Osteocyte (in vitro differentiated cells): ENCODE results near the gene ALDH1A1. TPM values are rescaled to one million over a fixed set of nuclear protein-coding genes. Genes with fewer than 3 reads are reported as not detected.

Experiments
- DNase-seq: peaks from one replicate; pipeline ENCODE4 v3.0.0; 2021; ENCODE audit warnings: mixed read lengths; ENCODE audit not compliant: unreplicated experiment; ENCODE audit errors: extremely low spot score
- H3K27ac Mint-ChIP-seq: one replicate; pipeline ENCODE4 v1.8.0; 2021; ENCODE audit warnings: mild to moderate bottlenecking, mixed read lengths; ENCODE audit not compliant: unreplicated experiment
- H3K27me3 Mint-ChIP-seq: one replicate; pipeline ENCODE4 v1.8.0; 2021; ENCODE audit warnings: mixed read lengths; ENCODE audit not compliant: unreplicated experiment
- H3K36me3 Mint-ChIP-seq: one replicate; pipeline ENCODE4 v1.8.0; 2021; ENCODE audit warnings: mixed read lengths; ENCODE audit not compliant: unreplicated experiment
- H3K4me1 Mint-ChIP-seq: one replicate; pipeline ENCODE4 v1.8.0; 2021; ENCODE audit warnings: mixed read lengths; ENCODE audit not compliant: unreplicated experiment
- H3K4me3 Mint-ChIP-seq: one replicate; pipeline ENCODE4 v1.8.0; 2021; ENCODE audit warnings: mild to moderate bottlenecking, moderate library complexity, mixed read lengths; ENCODE audit not compliant: unreplicated experiment
- H3K9me3 Mint-ChIP-seq: one replicate; pipeline ENCODE4 v1.8.0; 2021; ENCODE audit warnings: mixed read lengths; ENCODE audit not compliant: unreplicated experiment
- total RNA-seq: library from RNA; stranded (reverse); gene quantifications from 2 replicates; pipeline ENCODE4 v1.2.1, GENCODE V29; 2021
- TF ChIP-seq, protein P1 (sequence below): fragments of 200-600 bp; sonication (generic); IDR thresholded peaks from 2 replicates; pipeline ENCODE4 v1.5.0; 2021; ENCODE audit warnings: antibody characterized with exemption, mild to moderate bottlenecking, moderate library complexity

The ALDH1A1 gene
- total RNA-seq, 1 donor from 2014 or later = not detected

DNA sequence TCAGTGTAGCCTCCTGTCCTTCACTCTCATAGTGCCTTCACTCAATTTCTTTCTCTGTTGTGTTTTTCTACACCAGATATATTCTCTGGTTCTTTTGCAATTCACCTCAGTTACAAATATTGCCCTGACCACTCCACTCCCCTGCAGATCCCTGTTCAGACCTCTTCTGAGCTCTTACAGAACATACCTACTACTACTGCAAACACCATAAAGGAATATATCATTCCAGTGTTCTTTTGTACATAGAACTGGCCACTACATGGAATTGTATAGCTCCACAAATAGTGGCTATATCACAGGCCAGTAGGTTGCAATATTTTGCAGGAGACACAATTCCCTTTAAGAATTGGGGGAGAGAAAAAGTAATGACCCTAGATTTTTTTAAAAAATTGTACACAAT lies 21.0 kb downstream of the ALDH1A1 start:
- Mint-ChIP-seq H3K36me3 (no peaks in the 10 kb centered on the region), H3K4me3 (no peak overlapping the region), H3K27ac (no peak overlapping the region), H3K9me3 (no peaks in the 10 kb centered on the region), H3K27me3 (peaks cover 11% of the 10 kb centered on the region), H3K4me1 (no peaks in the 10 kb centered on the region)
- TF ChIP-seq, protein P1, sequence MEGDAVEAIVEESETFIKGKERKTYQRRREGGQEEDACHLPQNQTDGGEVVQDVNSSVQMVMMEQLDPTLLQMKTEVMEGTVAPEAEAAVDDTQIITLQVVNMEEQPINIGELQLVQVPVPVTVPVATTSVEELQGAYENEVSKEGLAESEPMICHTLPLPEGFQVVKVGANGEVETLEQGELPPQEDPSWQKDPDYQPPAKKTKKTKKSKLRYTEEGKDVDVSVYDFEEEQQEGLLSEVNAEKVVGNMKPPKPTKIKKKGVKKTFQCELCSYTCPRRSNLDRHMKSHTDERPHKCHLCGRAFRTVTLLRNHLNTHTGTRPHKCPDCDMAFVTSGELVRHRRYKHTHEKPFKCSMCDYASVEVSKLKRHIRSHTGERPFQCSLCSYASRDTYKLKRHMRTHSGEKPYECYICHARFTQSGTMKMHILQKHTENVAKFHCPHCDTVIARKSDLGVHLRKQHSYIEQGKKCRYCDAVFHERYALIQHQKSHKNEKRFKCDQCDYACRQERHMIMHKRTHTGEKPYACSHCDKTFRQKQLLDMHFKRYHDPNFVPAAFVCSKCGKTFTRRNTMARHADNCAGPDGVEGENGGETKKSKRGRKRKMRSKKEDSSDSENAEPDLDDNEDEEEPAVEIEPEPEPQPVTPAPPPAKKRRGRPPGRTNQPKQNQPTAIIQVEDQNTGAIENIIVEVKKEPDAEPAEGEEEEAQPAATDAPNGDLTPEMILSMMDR = no peak
- DNase-seq = no peak

DNA sequence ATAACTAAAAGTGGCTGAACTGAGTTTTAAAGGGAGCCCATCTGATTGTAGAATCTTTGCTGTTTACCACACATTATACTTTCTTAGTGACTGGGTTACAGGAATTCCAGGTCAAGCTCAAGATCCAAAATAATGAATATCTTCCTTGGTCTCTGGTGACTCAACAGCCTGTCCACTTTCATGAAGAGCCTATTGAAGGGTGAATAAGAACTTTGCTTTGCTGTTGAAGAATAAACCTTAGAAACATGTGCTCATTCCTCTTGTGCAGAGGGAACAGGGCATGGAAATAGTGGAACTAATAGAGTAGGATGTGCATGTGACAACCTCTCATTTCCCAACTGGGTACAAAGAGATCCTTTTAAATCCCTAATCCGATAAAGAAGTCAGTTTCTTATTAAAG lies 21.4 kb downstream of the ALDH1A1 start:
- H3K27ac Mint-ChIP-seq = no peak overlapping the region
- no peaks in the 10 kb centered on the region for H3K4me1 Mint-ChIP-seq
- TF ChIP-seq, protein P1 = no peak
- H3K4me3 Mint-ChIP-seq = no peak overlapping the region
- H3K36me3 Mint-ChIP-seq = no peaks in the 10 kb centered on the region
- no peak for DNase-seq
- no peaks in the 10 kb centered on the region for H3K9me3 Mint-ChIP-seq
- H3K27me3 Mint-ChIP-seq = peaks cover 8% of the 10 kb centered on the region

GRCh38 chr9:72930828-72931227 lies 22.0 kb downstream of the ALDH1A1 start:
- H3K27me3 Mint-ChIP-seq = peaks cover 6% of the 10 kb centered on the region
- DNase-seq = no peak
- TF ChIP-seq, protein P1 = no peak
- H3K36me3 Mint-ChIP-seq = no peaks in the 10 kb centered on the region
- H3K4me3 Mint-ChIP-seq = no peak overlapping the region
- no peaks in the 10 kb centered on the region for H3K9me3 Mint-ChIP-seq
- no peak overlapping the region for H3K27ac Mint-ChIP-seq
- H3K4me1 Mint-ChIP-seq = no peaks in the 10 kb centered on the region

DNA sequence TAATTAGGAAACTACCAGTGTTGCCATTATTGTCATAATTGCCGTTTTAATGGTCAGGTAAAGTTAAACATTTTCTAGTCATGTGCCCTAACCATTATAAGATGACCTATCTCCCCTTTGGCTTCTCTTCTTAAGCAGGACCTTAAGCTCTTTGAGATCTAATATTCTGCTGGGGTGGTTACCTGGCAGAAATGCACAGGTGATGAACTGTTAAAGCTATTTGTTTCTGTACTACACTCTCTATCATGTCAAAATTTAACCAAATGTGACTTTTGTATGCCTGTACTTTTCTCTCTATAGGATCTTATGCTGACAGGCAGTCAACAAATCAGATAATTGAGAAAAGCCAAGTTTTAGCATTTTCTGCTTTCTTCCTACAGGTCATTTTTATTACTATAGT lies 23.3 kb downstream of the ALDH1A1 start:
- Mint-ChIP-seq H3K27me3 (peaks cover 6% of the 10 kb centered on the region), H3K4me1 (no peaks in the 10 kb centered on the region), H3K27ac (no peak overlapping the region), H3K4me3 (no peak overlapping the region), H3K36me3 (no peaks in the 10 kb centered on the region), H3K9me3 (no peaks in the 10 kb centered on the region)
- TF ChIP-seq, protein P1 = no peak
- DNase-seq = no peak

GRCh38 chr9:72928042-72928507 lies 24.8 kb downstream of the ALDH1A1 start:
- no peaks in the 10 kb centered on the region for H3K36me3 Mint-ChIP-seq
- TF ChIP-seq, protein P1 = no peak
- DNase-seq = no peak
- no peaks in the 10 kb centered on the region for H3K4me1 Mint-ChIP-seq
- no peak overlapping the region for H3K27ac Mint-ChIP-seq
- no peaks in the 10 kb centered on the region for H3K9me3 Mint-ChIP-seq
- no peak overlapping the region for H3K4me3 Mint-ChIP-seq
- peaks cover 3% of the 10 kb centered on the region for H3K27me3 Mint-ChIP-seq
